DMS53 treated with DMSO at 0.1 percent for 48 hours (cell line): ENCODE measurements around the gene CDH23.

Source experiments
- DNase-seq: peaks from one replicate; lab custom pipeline; 2025; ENCODE audit not compliant: unreplicated experiment; lab: John Stamatoyannopoulos, UW

Gene CDH23

DNA sequence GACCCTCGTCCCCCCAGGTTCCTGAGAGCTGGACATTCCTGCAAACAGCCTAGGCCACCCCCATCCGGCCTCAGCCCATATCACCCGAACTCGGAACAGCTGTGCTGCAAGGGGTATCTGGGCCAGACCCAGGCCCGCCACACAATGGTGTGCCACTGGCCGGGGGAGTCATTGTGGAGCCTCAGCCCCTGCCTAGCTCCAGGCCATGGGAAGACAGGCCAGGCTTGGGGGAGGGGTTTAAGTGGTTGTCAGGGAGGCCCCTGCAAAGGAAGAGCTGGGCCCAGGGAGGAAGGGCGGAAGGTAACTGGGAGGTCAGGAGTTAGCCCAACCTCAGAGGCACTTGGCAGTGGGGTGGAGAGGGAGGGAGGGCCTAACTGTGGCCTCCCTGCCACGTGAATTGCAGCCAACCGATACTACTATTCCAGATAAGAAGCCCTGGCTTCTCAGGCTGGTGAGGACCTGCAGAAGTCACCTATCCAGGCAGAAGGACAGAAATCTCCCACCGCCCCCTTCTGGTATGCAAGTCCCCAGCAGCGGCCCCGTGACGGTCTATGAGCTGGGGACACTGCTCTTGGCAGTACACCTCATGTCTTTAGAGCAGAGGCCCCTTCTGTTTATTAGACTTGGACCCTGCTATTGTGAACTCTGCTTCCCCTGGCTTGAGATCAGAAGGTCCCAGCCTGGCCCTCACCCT lies 349.8 kb downstream of the CDH23 start:
- DNase-seq, result no peak

- DNase-seq, result no peak
These were observed 350.4 kb downstream of the CDH23 start for GRCh38 chr10:71747039-71747531.

DNA sequence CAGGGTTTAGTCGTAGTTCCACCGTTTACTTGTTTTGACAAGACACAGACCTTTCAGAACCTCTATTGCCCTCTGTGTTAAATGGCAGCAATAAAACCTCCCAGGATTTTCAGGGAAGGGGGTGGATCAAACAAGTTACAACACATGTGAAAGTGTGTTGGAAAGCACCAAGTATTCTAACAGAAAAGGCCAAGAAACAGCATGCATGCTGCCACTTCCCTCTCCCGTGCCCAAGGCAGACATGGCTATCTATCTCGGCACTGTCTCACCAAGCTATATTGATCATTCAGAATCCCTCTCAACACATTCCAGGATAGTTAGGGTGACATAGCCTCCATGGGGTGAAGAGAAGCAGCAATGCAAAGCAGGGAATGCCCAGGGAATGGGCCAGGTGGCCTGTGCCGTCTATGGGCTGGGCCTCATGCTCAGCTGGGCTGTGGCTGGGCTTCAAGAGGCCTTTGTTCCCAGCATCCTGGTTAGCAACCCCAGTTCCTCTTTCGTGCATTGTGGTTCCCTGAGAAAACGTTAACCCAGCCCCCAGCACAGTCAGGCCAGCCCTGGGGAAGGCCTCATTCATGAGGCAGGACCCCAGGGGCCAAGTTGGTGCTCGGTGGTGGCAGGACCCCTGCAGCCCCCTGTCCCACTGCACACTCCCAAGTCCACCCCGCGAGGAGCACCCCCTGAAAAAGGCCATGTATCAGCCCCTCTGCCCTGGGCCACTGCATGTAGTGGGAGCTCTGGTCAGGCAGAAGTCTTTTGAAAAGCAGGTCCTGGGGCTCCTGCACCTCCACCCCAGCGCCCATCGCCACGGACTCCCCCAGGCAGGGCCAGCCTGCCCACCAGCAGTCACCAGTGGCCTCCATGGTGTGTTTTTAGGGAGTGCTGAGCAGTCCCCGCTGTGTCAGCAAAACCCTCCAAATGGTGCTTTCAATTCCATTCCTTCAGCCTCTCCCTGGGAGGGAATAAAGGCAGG lies 351.1 kb downstream of the CDH23 start:
- no peak for DNase-seq

DNA sequence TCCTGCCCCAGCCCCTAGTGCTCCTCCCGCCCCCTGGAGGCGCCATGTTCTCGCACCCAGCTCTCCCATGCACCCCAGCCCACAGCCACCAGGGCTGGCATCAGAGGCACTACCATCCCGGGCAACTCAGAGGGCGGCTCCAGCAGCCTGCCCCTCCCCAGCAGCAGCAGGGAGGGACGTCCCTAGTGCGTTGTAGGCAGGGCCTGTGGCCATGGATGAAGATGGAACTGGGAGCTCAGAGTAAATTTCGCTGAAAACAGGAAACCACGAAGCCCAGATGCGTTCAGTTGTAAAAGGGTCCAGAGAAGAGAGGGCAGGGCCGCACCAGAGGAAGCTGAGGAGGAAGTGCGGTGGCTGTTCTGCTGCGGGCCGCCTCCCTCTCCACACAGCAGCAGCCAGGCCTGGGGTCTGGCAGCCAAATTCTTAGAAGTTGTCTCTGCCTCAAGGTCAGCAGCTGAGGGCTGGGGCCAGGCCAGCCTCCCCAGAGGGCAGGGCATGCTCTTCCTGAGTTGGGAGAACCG lies 352.0 kb downstream of the CDH23 start:
- no peak for DNase-seq

DNA sequence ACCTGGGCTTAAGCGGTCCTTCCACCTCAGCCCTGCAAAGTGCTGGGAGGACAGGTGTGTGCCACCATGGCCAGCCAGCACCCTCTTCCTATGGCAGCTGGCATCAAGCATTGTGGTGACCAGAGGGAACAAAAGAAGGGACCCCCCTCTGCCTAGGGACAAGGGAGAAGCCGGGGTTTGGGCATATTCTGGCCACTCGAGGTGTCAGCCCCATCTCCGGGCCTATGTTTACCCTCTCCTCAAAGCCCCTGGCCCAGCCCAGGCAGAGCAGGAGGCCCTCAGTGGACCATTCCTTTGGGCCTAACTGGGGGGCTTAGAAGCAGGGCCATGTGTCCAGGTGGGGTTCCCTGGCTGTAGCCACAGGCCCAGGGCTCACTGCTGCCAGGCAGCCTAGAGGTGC lies 352.7 kb downstream of the CDH23 start:
- DNase-seq, result no peak

GRCh38 chr10:71750124-71750841 lies 353.6 kb downstream of the CDH23 start:
- no peak for DNase-seq

- no peak for DNase-seq
These were observed 354.3 kb downstream of the CDH23 start for GRCh38 chr10:71750986-71751385.

- DNase-seq, result no peak
These were observed 354.9 kb downstream of the CDH23 start for GRCh38 chr10:71751515-71752224.

GRCh38 chr10:71752391-71753090 lies 355.8 kb downstream of the CDH23 start:
- no peak for DNase-seq

- no peak for DNase-seq
These were observed 356.6 kb downstream of the CDH23 start for GRCh38 chr10:71753091-71753959.

DNA sequence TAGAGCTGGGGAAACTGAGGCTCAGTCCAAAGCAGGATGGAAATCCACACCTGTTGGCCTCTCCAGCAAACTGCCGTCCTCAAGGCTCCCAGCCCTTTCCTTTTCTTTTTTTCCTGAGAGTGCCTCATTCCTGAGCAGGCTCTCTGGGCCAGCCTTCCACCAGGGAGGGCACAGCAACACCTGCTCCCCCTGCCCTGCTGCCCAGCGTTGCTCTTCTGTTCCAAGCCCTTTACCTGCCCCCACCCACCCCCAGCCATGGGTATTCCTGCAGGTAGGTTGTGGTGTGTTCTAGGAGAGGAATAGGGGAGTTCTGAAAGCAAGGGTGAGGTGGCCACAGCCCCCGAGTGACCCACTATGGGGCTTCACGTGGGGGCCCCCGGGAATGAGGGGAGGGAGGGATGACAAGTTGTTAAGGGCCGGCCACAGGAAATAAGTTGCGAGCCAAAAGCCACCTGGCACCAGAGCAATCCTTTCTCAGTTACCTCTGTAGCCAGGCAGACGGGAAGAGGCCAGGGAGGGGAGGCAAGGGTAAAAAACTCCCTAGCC lies 357.3 kb downstream of the CDH23 start:
- DNase-seq, result no peak

DNA sequence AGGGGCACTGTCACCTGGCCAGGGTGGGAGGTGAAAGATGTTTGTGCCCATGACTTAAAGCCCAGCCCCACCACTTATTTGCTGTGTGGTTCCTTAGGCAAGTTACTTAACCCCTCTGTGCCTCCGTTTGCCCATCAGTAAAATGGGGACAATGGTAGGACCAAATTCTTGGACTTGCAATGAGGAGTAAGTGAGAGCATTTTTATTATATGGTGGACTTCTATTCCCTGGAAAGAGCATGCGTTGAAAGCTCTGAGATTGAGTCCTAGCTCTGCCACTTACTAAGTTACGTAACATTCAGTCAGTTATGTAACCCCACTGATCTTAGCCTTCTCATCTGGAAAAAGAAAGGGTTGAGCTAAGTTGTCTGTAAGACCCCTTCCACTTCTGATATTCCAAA lies 357.8 kb downstream of the CDH23 start:
- DNase-seq, result no peak

- no peak for DNase-seq
These were observed 358.6 kb downstream of the CDH23 start for GRCh38 chr10:71755179-71755879.

DNA sequence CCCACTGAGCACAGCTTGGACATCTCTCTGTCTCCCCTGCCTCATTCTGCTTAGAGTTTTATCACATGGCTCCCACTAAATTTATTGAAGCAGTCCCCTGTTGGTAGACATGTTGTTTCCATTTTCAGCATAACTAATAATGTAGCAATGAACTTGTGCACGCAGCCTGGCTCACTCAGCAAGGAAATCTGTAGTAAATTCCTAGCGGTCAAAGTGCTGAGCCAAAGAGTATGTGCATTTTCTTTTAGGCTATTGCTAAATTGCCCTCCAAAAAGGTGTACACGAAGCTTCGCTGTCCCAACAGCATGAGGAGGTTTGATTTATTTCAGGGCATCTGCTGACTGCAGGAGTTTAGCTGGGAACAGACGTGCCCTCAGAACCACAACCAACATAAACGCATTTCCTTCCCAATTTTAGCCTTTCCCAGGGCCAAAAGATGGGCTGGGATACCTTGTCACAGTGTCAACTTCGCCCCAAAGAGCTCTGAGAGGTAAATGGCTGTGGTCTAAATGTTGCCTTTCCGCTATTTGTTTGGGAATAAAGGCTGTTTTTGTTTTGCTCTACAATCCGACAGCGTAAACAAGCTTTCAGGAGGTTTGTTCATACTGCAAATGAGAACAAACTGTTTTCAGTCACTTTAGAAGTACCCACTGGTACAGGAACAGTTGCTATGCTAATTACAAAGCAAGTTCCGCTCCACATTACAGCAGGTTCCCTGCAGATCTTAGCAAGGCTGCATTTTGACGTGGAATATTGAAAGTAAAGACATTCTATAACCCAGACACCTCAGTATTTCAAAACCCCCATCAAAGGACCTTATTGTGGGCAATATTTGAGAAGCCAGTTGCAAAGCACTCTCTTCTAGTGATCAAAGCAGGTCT lies 359.8 kb downstream of the CDH23 start:
- DNase-seq, result no peak

- DNase-seq, result no peak
These were observed 360.7 kb downstream of the CDH23 start for GRCh38 chr10:71757399-71757922.

DNA sequence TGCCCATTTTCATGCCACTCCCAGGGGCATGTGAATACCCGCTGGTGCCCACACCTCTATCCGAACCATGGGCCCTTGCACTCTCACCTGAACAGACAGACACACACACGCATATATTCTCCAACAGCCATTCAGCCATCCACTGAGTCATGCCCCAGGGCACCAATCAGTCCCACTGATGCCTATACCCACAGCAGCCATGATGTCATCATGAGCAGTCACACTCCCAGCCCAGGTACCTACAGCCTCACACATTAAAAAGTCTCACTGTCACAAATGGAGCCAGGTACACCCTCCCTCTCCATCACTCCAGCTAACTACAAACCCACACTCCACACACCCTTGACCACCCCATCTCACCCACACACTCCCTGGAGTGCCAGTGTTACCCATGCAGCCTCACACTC lies 364.4 kb downstream of the CDH23 start:
- DNase-seq, result no peak
